Measurements from ENCODE around the gene CLDN25. TPM values are rescaled to one million over a fixed set of nuclear protein-coding genes. Genes with fewer than 3 reads are reported as not detected.

CLDN25 gene
- not detected for total RNA-seq

GRCh38 chr11:113779496-113779895 is at the start of gene CLDN25:
TSS of gene CLDN25 (plus strand) at chr11:113779796. CDS start at chr11:113779796, 0 bp downstream.
- 74% methylated on average over 4 of the region's 4 CpGs for WGBS
- Histone ChIP-seq H3K9me3 (no peaks in the 10 kb centered on the region), H3K36me3 (no peaks in the 10 kb centered on the region), H3K27me3 (replicated peaks; ENCODE audit: insufficient read depth) (no peaks in the 10 kb centered on the region), H3K4me3 (no peak within 1 kb of the TSS), H3K27ac (no peak within 1 kb of the TSS), H3K4me1 (replicated peaks) (peaks cover 3% of the 10 kb centered on the region)
- intact Hi-C loops (cut with DNase I) = loop anchor here (10.0 kb wide), 1 partner anchor 95 kb away; the partner anchor contains the start of gene USP28
- TF ChIP-seq POLR2A (IDR thresholded peaks at IDR 0.05) = no peak
- no peak for TF ChIP-seq CTCF (IDR thresholded peaks at IDR 0.05)
- no peak for TF ChIP-seq POLR2AphosphoS5 (IDR thresholded peaks at IDR 0.05)
- DNase-seq (ENCODE audit: low spot score) = no peak

GRCh38 chr11:113730887-113731726 is 48.5 kb upstream of the CLDN25 start:
- Histone ChIP-seq H3K36me3 (no peaks in the 10 kb centered on the region), H3K4me3 (no peak overlapping the region), H3K9me3 (no peaks in the 10 kb centered on the region), H3K4me1 (replicated peaks) (no peaks in the 10 kb centered on the region), H3K27ac (no peak overlapping the region), H3K27me3 (replicated peaks; ENCODE audit: insufficient read depth) (no peaks in the 10 kb centered on the region)
- intact Hi-C loops (cut with DNase I) = loop anchor here (2.0 to 5.0 kb wide), 2 partner anchors 199 to 426 kb away; no protein-coding TSS in a partner anchor
- 30% methylated on average over 4 of the region's 4 CpGs for WGBS
- peak; percentile 45 for DNase-seq (ENCODE audit: low spot score)
- TF ChIP-seq CTCF (IDR thresholded peaks at IDR 0.05) = peak; percentile 12 to 68 (median 56)
- TF ChIP-seq POLR2A (IDR thresholded peaks at IDR 0.05) = no peak

- Histone ChIP-seq H3K27me3 (replicated peaks; ENCODE audit: insufficient read depth) (no peaks in the 10 kb centered on the region), H3K9me3 (no peaks in the 10 kb centered on the region), H3K27ac (no peak overlapping the region), H3K4me3 (no peak overlapping the region), H3K4me1 (replicated peaks) (no peaks in the 10 kb centered on the region), H3K36me3 (peaks cover 0 to 2% of the 10 kb centered on the region in 2 donors)
- WGBS = 62% methylated on average over 5 of the region's 5 CpGs
- no peak for DNase-seq (ENCODE audit: low spot score)
- intact Hi-C loops (cut with DNase I) = loop anchor here (5.0 kb wide), 1 partner anchor 200 kb away; no protein-coding TSS in a partner anchor
- TF ChIP-seq POLR2A (IDR thresholded peaks at IDR 0.05) (no peak), CTCF (IDR thresholded peaks at IDR 0.05) (no peak), POLR2AphosphoS5 (IDR thresholded peaks at IDR 0.05) (no peak)
Measured at GRCh38 chr11:113732092-113732491, 47.5 kb upstream of the CLDN25 start.

GRCh38 chr11:113736323-113736722 is 43.3 kb upstream of the CLDN25 start:
- H3K4me1 ChIP-seq (replicated peaks) = no peaks in the 10 kb centered on the region
- H3K27ac ChIP-seq = no peak overlapping the region
- H3K9me3 ChIP-seq = no peaks in the 10 kb centered on the region
- WGBS = 95% methylated on average over 1 of the region's 1 CpG
- peaks cover 0 to 2% of the 10 kb centered on the region in 2 donors for H3K36me3 ChIP-seq
- no peak overlapping the region for H3K4me3 ChIP-seq
- H3K27me3 ChIP-seq (replicated peaks; ENCODE audit: insufficient read depth) = no peaks in the 10 kb centered on the region
- TF ChIP-seq POLR2A (IDR thresholded peaks at IDR 0.05) (no peak), POLR2AphosphoS5 (IDR thresholded peaks at IDR 0.05) (no peak), CTCF (IDR thresholded peaks at IDR 0.05) (no peak)
- intact Hi-C loops (cut with DNase I) = no loop called here
- no peak for DNase-seq (ENCODE audit: low spot score)

- no peaks in the 10 kb centered on the region for H3K4me1 ChIP-seq (replicated peaks)
- no peak overlapping the region for H3K4me3 ChIP-seq
- intact Hi-C loops (cut with DNase I) = no loop called here
- no peak for TF ChIP-seq POLR2AphosphoS5 (IDR thresholded peaks at IDR 0.05)
- no peak for TF ChIP-seq POLR2A (IDR thresholded peaks at IDR 0.05)
- TF ChIP-seq CTCF (IDR thresholded peaks at IDR 0.05) = no peak
- H3K27me3 ChIP-seq (replicated peaks; ENCODE audit: insufficient read depth) = no peaks in the 10 kb centered on the region
- no peaks in the 10 kb centered on the region for H3K9me3 ChIP-seq
- H3K27ac ChIP-seq = no peak overlapping the region
- peaks cover 0 to 4% of the 10 kb centered on the region in 2 donors for H3K36me3 ChIP-seq
- WGBS = 84% methylated on average over 3 of the region's 3 CpGs
- DNase-seq (ENCODE audit: low spot score) = no peak
Measured at GRCh38 chr11:113752932-113753331, 26.7 kb upstream of the CLDN25 start.
